Hepatocyte (in vitro differentiated cells): ENCODE data around the gene CRACR2A. TPM values are rescaled to one million over a fixed set of nuclear protein-coding genes. Genes with fewer than 3 reads are reported as not detected.

Source experiments
- DNase-seq: peaks from one replicate; pipeline ENCODE4 v3.0.0-alpha.2; 2016; ENCODE audit warnings: low spot score
- H2AFZ ChIP-seq: fragments of 200-600 bp; sonication (generic); 2 replicates; pipeline ENCODE4 v1.6.0; 2016; ENCODE audit warnings: antibody characterized with exemption, mild to moderate bottlenecking
- H3K27ac ChIP-seq: fragments of 200-600 bp; sonication (generic); 2 replicates; pipeline ENCODE4 v1.5.1; 2016; ENCODE audit warnings: mild to moderate bottlenecking
- H3K27me3 ChIP-seq: fragments of 200-600 bp; sonication (generic); 2 replicates; pipeline ENCODE4 v1.6.1; 2016
- H3K36me3 ChIP-seq: fragments of 200-600 bp; sonication (generic); replicated peaks from 2 replicates; pipeline ENCODE4 v1.5.1; 2016; ENCODE audit warnings: low read depth; ENCODE audit not compliant: insufficient read depth
- H3K4me1 ChIP-seq: fragments of 200-600 bp; sonication (generic); 2 replicates; pipeline ENCODE4 v1.5.1; 2016; ENCODE audit warnings: mild to moderate bottlenecking, moderate library complexity; ENCODE audit not compliant: insufficient read depth
- H3K4me2 ChIP-seq: fragments of 200-600 bp; sonication (generic); 2 replicates; pipeline ENCODE4 v1.6.0; 2016
- H3K4me3 ChIP-seq: fragments of 200-600 bp; sonication (generic); 2 replicates; pipeline ENCODE4 v1.5.1; 2016; ENCODE audit warnings: mild to moderate bottlenecking
- H3K79me2 ChIP-seq: fragments of 200-600 bp; sonication (generic); 2 replicates; pipeline ENCODE4 v1.6.0; 2017; ENCODE audit warnings: mild to moderate bottlenecking
- H3K9me2 ChIP-seq: fragments of 200-600 bp; sonication (generic); replicated peaks from 2 replicates; pipeline ENCODE4 v1.6.0; 2017; ENCODE audit warnings: mild to moderate bottlenecking; ENCODE audit not compliant: insufficient read depth
- H3K9me3 ChIP-seq: fragments of 200-600 bp; sonication (generic); 2 replicates; pipeline ENCODE4 v1.5.1; 2016; ENCODE audit warnings: low read depth, mild to moderate bottlenecking
- H4K20me1 ChIP-seq: fragments of 200-600 bp; sonication (generic); 2 replicates; pipeline ENCODE4 v1.6.0; 2016; ENCODE audit warnings: mild to moderate bottlenecking; ENCODE audit not compliant: insufficient read depth, poor library complexity, severe bottlenecking
- CTCF ChIP-seq: fragments of 200-600 bp; sonication (generic); IDR thresholded peaks from 2 replicates; pipeline ENCODE4 v1.5.1; 2016; ENCODE audit warnings: antibody characterized with exemption, mild to moderate bottlenecking; ENCODE audit not compliant: poor library complexity
- EZH2 ChIP-seq: fragments of 200-600 bp; sonication (generic); IDR thresholded peaks from 2 replicates; pipeline ENCODE4 v1.6.1; 2016; ENCODE audit warnings: antibody characterized with exemption, mild to moderate bottlenecking, borderline replicate concordance
- EZH2phosphoT487 ChIP-seq: fragments of 200-600 bp; sonication (generic); IDR thresholded peaks from one replicate; pipeline ENCODE4 v1.6.1; 2018; ENCODE audit warnings: antibody characterized with exemption, mild to moderate bottlenecking, low read depth, moderate library complexity; ENCODE audit not compliant: unreplicated experiment, severe bottlenecking
- WGBS: methylation state at CpG from one replicate; pipeline ENCODE4 v1.1.6; 2016; ENCODE audit warnings: low lambda C conversion rate; ENCODE audit errors: missing lambda C conversion rate; 5-methylcytosine and 5-hydroxymethylcytosine counted together
- polyA plus RNA-seq: library from polyadenylated mRNA; unstranded; fragments of >200 nt; fragmentation: Nextera tagmentation; extraction: Ambion mirVana; gene quantifications from 2 replicates; pipeline ENCODE4 v1.2.1, GENCODE V29; 2016
- total RNA-seq: library from RNA; depleted of rRNA; stranded (reverse); fragments of >200 nt; gene quantifications from 2 replicates; pipeline ENCODE4 v1.2.3, GENCODE V29; 2014

The CRACR2A gene
- total and polyA plus RNA-seq, 2 experiments from 2014 or later: 0.30 to 0.80 TPM

- no peak overlapping the region for H3K4me3 ChIP-seq
- no peaks in the 10 kb centered on the region for H3K79me2 ChIP-seq
- no peaks in the 10 kb centered on the region for H3K4me1 ChIP-seq
- no peaks in the 10 kb centered on the region for H3K36me3 ChIP-seq
- H2AFZ ChIP-seq: no peak overlapping the region
- TF ChIP-seq EZH2 (no peak), EZH2phosphoT487 (no peak), CTCF (no peak)
- H3K4me2 ChIP-seq: no peak overlapping the region
- H4K20me1 ChIP-seq: no peaks in the 10 kb centered on the region
- 89% methylated on average over 6 of the region's 6 CpGs for WGBS
- no peaks in the 10 kb centered on the region for H3K9me3 ChIP-seq
- no peak for DNase-seq
- H3K27ac ChIP-seq: no peak overlapping the region
- no peaks in the 10 kb centered on the region for H3K9me2 ChIP-seq
- no peaks in the 10 kb centered on the region for H3K27me3 ChIP-seq
These were observed 71.3 kb downstream of the CRACR2A start for GRCh38 chr12:3681595-3682061.

- WGBS: 77% methylated on average over 8 of the region's 8 CpGs
These were observed 71.9 kb downstream of the CRACR2A start for GRCh38 chr12:3680919-3681594.

GRCh38 chr12:3679831-3680230 lies 73.1 kb downstream of the CRACR2A start:
- no peaks in the 10 kb centered on the region for H3K9me2 ChIP-seq
- 78% methylated on average over 3 of the region's 3 CpGs for WGBS
- H3K27ac ChIP-seq: no peak overlapping the region
- no peaks in the 10 kb centered on the region for H3K9me3 ChIP-seq
- no peak overlapping the region for H3K4me3 ChIP-seq
- no peaks in the 10 kb centered on the region for H4K20me1 ChIP-seq
- no peak overlapping the region for H3K4me2 ChIP-seq
- no peaks in the 10 kb centered on the region for H3K36me3 ChIP-seq
- H2AFZ ChIP-seq: no peak overlapping the region
- no peaks in the 10 kb centered on the region for H3K4me1 ChIP-seq
- no peaks in the 10 kb centered on the region for H3K79me2 ChIP-seq
- TF ChIP-seq CTCF: no peak
- no peak for TF ChIP-seq EZH2
- TF ChIP-seq EZH2phosphoT487: no peak
- H3K27me3 ChIP-seq: no peaks in the 10 kb centered on the region
- no peak for DNase-seq

More at GRCh38 chr12:3680919-3681594, 71.9 kb downstream of the CRACR2A start:
- Histone ChIP-seq H3K4me2 (no peak overlapping the region), H3K27ac (no peak overlapping the region), H2AFZ (no peak overlapping the region), H4K20me1 (no peaks in the 10 kb centered on the region), H3K4me3 (no peak overlapping the region), H3K79me2 (no peaks in the 10 kb centered on the region), H3K9me3 (no peaks in the 10 kb centered on the region), H3K9me2 (no peaks in the 10 kb centered on the region), H3K27me3 (no peaks in the 10 kb centered on the region), H3K4me1 (no peaks in the 10 kb centered on the region), H3K36me3 (no peaks in the 10 kb centered on the region)
- TF ChIP-seq EZH2: no peak
- no peak for TF ChIP-seq EZH2phosphoT487
- peak; percentile 36 for TF ChIP-seq CTCF
- DNase-seq: peak; percentile 47
